ENCODE results near the gene KCNJ9.

KCNJ9 gene

DNA sequence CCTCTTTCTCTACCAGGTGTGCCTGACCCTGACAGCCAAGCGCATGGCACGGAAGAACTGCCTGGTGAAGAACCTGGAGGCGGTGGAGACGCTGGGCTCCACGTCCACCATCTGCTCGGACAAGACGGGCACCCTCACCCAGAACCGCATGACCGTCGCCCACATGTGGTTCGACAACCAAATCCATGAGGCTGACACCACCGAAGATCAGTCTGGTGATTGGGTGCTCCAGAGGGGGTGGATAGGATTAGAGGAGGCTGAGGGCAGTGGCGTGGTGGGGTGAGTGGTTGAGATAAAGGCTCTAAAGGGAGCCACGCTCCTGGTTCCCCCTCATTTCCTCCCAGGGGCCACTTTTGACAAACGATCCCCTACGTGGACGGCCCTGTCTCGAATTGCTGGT, 47.3 kb downstream of the KCNJ9 start:
- no peak for DNase-seq

DNA sequence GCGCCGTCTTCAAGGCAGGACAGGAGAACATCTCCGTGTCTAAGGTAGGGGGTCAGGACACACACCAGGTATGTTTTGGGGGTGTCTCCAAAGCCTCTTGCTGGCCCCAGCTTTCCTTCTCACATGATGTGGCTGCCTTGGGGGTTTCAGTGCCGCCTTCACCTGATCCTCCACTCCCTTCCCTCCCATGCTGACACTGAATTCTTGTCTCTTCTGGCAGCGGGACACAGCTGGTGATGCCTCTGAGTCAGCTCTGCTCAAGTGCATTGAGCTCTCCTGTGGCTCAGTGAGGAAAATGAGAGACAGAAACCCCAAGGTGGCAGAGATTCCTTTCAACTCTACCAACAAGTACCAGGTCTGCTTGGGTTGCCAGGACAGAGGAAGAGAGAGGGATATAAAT, 47.7 kb downstream of the KCNJ9 start:
- no peak for DNase-seq

DNA sequence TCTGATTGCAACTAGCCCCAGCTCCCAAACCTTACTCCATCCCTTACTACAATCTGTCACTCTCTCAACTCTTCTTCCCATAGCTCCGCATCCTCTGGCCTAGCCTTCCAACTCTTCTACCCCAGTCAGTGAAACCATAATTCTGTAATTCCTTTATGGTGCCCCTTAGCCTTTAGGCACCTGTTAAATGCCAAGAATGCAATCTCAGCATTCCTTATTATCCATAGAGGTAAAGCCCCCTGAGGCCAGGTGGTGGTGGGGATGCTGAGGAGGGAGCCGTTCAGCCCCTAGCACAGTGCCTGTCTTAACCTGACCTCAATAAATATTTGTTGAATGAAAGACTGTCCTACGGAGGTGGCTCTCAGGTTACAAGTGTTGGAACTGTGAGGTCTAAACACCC, 48.2 kb downstream of the KCNJ9 start:
- DNase-seq = no peak

DNA sequence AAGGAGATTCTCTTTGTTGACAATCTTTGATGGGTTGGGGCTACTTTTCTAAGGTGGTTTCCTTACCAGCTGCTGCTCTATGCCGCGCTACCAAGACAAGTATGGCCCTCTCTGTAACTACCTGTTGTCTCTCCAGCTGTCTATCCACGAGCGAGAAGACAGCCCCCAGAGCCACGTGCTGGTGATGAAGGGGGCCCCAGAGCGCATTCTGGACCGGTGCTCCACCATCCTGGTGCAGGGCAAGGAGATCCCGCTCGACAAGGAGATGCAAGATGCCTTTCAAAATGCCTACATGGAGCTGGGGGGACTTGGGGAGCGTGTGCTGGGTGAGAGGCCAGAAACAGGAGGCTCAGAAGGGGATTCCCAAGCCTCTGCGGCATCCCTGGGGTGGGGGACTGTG, 48.6 kb downstream of the KCNJ9 start:
- no peak for DNase-seq

DNA sequence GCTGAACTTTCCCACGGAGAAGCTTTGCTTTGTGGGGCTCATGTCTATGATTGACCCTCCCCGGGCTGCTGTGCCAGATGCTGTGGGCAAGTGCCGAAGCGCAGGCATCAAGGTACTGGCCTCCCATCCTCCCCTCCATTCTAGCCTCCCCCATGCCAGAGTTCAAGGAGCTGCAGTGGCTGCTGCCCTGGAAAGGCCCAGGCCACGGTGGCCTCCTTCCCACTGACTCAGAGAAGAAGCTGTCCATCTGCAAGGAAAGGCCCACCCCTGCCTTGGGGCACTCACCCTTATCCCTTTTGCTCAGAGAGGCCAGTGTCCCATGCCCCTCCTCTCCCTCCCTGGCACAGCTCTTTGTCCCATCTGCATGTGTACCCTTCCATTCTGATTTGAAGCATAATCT, 49.1 kb downstream of the KCNJ9 start:
- no peak for DNase-seq

DNA sequence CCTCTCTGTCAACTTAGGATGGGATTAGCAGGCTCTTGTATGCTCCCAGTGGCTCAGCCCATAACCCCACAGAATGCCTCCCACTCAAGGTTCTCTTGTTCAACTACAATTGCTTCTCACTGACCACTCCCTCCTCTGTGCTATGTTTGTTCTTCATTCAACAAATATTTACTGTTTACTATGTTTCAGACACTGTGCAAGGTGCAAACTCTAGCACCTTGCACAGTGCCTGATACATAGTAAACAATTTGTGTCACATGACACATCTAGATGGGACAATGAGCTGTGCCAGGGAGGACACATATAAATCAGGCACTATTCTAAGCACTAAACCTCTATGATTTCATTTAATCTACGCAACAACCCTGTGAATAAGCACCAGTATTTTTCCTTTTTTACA, 49.6 kb downstream of the KCNJ9 start:
- no peak for DNase-seq

DNA sequence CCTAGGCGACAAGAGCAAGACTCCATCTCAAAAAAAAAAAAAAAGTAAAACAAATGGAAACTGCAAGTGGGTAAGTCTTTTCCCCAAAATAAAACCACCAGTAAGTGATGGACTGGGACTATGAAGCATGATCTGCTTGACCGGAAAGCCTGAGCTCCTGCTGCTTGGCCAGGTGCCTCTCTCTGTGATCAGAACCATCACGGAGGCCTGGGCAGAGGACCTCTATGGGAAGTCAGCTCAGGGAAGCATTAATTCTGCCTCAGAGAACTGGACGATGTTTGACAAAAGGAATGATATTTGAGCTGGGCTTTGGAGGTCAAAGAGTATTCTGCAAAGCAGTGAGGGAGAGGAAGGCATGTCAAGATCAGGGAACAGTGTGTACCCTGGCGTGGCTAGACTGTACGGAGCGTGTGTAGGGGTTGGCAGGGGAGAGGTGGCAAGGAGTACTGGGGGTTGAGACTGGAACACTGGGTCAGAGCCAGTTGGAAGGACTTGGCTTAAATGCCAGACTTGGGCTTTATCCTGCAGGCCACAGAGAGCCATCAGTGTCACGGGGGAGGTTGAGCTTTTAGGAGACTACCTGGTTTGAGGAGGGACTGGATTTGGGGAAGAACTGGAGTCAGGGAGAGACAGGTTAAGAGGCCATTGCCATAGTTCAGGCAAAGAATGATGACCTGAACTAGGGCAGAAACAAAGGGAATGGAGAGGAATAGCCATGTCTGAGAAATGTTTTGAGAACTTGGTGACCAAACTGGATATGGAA, 50.6 kb downstream of the KCNJ9 start:
- no peak for DNase-seq

DNA sequence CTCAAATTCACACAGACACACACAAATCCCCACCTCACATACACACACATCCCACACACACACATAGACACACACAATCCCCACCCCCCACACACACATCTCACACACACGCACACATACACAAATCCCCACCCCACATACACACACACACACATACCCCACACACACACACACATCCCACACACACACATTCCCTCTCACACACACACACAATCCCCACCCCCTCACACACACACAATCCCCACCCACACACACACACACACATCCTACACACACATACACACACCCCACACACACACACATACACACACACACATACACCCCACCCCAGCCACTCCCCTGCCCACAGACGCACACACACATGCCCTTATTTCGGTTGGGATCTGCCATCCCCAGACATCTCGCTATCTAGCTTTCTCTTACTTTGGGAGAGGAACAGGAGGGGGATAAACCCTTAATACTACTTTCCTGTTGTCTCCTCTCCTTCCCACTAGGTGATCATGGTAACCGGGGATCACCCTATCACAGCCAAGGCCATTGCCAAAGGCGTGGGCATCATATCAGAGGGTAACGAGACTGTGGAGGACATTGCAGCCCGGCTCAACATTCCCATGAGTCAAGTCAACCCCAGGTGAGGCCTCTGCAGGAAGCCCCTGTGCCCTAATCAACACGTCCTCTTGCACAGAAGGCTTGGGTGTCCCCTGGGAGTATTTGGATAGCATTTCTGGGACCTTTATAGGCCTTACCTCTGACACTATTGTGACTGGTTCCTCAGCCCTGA, 52.8 kb downstream of the KCNJ9 start:
- no peak for DNase-seq

DNA sequence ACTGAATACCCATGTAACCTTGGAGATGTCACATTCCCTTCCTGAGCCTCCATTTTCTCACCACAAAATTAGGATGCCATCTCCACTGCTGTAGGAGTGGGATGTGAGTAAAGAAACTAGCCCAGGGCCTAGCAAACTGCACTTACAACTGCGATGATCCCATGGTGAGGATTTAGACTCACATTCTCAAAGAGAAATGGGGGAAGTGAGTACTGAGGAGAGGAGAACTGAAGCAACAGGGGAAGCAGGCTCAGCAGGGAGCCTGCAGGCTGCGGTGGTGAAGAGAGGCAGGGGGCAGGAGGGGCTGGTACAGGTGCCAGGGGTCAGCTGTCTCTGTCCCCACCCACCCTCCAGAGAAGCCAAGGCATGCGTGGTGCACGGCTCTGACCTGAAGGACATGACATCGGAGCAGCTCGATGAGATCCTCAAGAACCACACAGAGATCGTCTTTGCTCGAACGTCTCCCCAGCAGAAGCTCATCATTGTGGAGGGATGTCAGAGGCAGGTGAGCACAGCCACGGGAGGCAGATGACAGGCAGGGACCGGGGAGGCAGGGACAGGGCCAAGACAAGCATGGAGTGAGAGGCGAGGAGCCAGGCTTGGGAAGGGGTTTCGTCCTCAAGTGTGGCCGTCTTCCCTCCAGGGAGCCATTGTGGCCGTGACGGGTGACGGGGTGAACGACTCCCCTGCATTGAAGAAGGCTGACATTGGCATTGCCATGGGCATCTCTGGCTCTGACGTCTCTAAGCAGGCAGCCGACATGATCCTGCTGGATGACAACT, 53.6 kb downstream of the KCNJ9 start:
- no peak for DNase-seq

DNA sequence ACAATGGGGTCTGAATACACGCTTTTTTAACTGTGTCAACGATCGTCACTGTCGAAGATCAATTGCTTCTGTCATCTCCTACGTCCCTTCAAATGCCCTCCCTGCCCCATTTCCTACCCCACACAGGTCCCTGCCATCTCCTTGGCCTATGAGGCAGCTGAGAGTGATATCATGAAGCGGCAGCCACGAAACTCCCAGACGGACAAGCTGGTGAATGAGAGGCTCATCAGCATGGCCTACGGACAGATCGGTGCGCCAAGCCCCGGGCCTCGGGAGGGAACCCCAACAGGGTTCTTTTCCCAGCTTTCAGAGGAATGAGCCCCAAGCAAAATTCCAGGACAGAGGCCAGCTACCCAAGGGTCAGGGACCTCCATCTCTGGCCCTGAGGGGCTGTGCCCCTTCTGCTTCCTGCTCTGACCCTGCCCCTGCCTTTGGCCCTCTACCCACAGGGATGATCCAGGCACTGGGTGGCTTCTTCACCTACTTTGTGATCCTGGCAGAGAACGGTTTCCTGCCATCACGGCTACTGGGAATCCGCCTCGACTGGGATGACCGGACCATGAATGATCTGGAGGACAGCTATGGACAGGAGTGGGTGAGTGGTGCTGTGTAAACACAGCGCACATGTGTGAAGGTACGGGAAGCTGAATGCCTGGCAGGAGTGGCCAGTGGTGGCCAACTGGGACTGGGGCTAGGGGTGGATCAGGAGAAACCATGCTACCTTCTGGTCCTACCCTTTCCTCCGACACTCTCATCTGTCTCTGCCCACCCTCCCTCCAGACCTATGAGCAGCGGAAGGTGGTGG, 55.0 kb downstream of the KCNJ9 start:
- DNase-seq = no peak

DNA sequence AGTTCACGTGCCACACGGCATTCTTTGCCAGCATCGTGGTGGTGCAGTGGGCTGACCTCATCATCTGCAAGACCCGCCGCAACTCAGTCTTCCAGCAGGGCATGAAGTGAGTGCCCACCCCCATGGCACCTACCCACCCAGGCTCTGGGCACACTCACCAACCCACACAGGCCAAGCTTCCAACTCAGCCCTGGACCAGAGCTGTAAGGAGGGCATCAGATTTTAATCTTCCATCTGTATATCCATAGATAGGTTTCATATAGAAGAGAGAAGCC, 55.5 kb downstream of the KCNJ9 start:
- DNase-seq = no peak

DNA sequence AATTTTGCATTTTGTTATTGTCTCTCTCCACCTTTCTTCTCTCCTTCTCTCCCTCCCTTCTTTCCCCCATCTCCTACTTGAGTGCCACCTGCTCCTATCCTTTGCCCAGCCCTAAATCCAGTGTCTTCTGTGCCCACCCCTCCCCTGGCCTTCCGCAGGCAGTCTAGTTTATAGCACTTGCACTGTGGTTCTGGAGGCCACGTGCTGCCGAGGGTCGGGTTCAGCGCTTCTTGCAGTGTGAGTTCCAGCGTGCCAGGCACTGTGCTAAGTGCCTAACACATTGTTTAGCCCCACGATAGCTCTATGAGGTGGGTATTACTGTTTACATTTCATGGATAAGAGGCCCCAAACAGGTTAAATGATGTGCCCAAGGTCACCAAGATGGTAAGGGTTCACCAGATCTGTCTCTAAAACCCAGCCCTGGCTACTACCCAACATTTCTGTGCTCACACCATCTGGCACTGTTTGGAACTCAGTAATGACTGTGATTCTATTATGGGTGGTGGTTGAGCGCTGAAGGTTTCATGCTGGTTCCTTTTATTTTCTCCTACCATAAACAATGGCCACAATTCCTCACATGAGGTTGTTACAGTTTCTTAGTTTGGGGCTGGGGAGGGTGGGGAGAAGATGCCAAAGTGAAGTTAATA, 56.0 kb downstream of the KCNJ9 start:
- no peak for DNase-seq

DNA sequence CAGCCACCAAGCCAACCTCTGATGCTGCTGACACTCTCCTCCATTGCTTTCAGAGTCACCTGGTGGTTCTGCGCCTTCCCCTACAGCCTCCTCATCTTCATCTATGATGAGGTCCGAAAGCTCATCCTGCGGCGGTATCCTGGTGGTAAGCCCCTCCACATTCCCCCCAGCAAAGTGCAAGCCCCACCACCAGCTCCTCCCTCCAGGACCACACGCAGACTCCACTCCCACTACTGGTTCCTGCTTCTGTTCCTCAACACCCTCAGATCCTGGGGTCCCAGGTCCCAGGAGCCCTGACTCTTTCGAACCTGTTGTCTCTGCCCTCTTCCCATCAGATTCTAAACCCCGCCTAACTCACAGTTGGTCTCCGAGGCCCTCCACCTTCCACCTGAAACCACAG, 58.5 kb downstream of the KCNJ9 start:
- no peak for DNase-seq
